ENCODE results near the gene DNAAF2.

The DNAAF2 gene

GRCh38 chr14:49634547-49635334 lies at the start of gene DNAAF2:
DNAAF2 (minus strand) TSS chr14:49635244; CDS start chr14:49635149, 95 bp downstream.
- POLR2A ChIA-PET: interaction anchor here (1.0 to 2.3 kb wide), 6 partner anchors 10 to 227 kb away, joined by 3 to 23 read pairs (median 6); partner anchors contain the start of genes KLHDC2, MGAT2, NEMF and RPL36AL
- CTCF ChIA-PET: interaction anchor here (0.9 to 2.6 kb wide), 23 partner anchors 8 to 228 kb away, joined by 3 to 44 read pairs (median 5); partner anchors contain the start of genes KLHDC2, MGAT2, NEMF and RPL36AL

GRCh38 chr14:49679271-49679670 lies 44.2 kb upstream of the DNAAF2 start:
- no peak for TF ChIP-seq CTCF (IDR thresholded peaks at IDR 0.05; ENCODE audit: insufficient read depth, low read length, missing control alignments)
- CTCF ChIA-PET: interaction anchor here (0.9 kb wide), 1 partner anchor 9 kb away, joined by 4 read pairs; the partner anchor contains the start of gene POLE2
- no peak for DNase-seq (ENCODE audit: low read depth, low spot score)
- POLR2A ChIA-PET: no interaction called here
- H3K4me3 ChIP-seq (ENCODE audit: low read depth, low read length): no peak overlapping the region

More at GRCh38 chr14:49634547-49635334, at the start of gene DNAAF2:
- peak within 1 kb of the TSS; percentile 81 for H3K4me3 ChIP-seq (ENCODE audit: low read depth, low read length)
- no peak for TF ChIP-seq CTCF (IDR thresholded peaks at IDR 0.05; ENCODE audit: insufficient read depth, low read length, missing control alignments)
- DNase-seq (ENCODE audit: low read depth, low spot score): no peak

- ChIA-PET POLR2A (no interaction called here), CTCF (no interaction called here)
- no peak for DNase-seq (ENCODE audit: low read depth, low spot score)
- no peak overlapping the region for H3K4me3 ChIP-seq (ENCODE audit: low read depth, low read length)
- TF ChIP-seq CTCF (IDR thresholded peaks at IDR 0.05; ENCODE audit: insufficient read depth, low read length, missing control alignments): no peak
Observed at GRCh38 chr14:49677643-49678042, 42.6 kb upstream of the DNAAF2 start.

GRCh38 chr14:49673586-49673985 lies 38.5 kb upstream of the DNAAF2 start:
- ChIA-PET POLR2A (no interaction called here), CTCF (no interaction called here)

GRCh38 chr14:49670475-49670874 lies 35.4 kb upstream of the DNAAF2 start:
- POLR2A ChIA-PET: no interaction called here
- no peak for TF ChIP-seq CTCF (IDR thresholded peaks at IDR 0.05; ENCODE audit: insufficient read depth, low read length, missing control alignments)
- no peak overlapping the region for H3K4me3 ChIP-seq (ENCODE audit: low read depth, low read length)
- CTCF ChIA-PET: interaction anchor here (0.7 to 1.4 kb wide), 3 partner anchors 10 to 209 kb away, joined by 3 to 4 read pairs (median 3); no protein-coding TSS in a partner anchor
- DNase-seq (ENCODE audit: low read depth, low spot score): no peak

More at GRCh38 chr14:49673586-49673985, 38.5 kb upstream of the DNAAF2 start:
- TF ChIP-seq CTCF (IDR thresholded peaks at IDR 0.05; ENCODE audit: insufficient read depth, low read length, missing control alignments): no peak
- no peak for DNase-seq (ENCODE audit: low read depth, low spot score)
- H3K4me3 ChIP-seq (ENCODE audit: low read depth, low read length): no peak overlapping the region

All from AG04449 (cell line).